ENCODE measurements around the gene ZNF554. TPM values are rescaled to one million over a fixed set of nuclear protein-coding genes. Genes with fewer than 3 reads are reported as not detected.

Gene ZNF554
- total and polyA plus RNA-seq, 5 donors from 2014 or later, result 1.8 to 6.1 (median 3.3) TPM

- H3K4me1 Mint-ChIP-seq, result no peaks in the 10 kb centered on the region
- peaks cover 21% of the 10 kb centered on the region for H3K36me3 Mint-ChIP-seq
- no peaks in the 10 kb centered on the region for H3K27me3 Mint-ChIP-seq
- H3K4me3 Mint-ChIP-seq, result no peak overlapping the region
- no peak for ATAC-seq (ENCODE audit: low read depth in 2 of 2)
- H3K4me3 ChIP-seq (ENCODE audit: low read depth, low read length), result no peak overlapping the region
- no peaks in the 10 kb centered on the region for H3K27me3 ChIP-seq (ENCODE audit: control insufficient read depth, insufficient read depth, low read length)
- no peaks in the 10 kb centered on the region for H3K9me3 ChIP-seq (ENCODE audit: control insufficient read depth in 2 of 2, low read length in 2 of 2)
- no peak overlapping the region for H3K27ac Mint-ChIP-seq
- no peak overlapping the region for H3K27ac ChIP-seq (ENCODE audit: insufficient read depth, low read length, poor library complexity, severe bottlenecking)
- DNase-seq, result no peak
- H3K36me3 ChIP-seq (ENCODE audit: control insufficient read depth, insufficient read depth, low read length), result peaks cover 10% of the 10 kb centered on the region
- H3K9me3 Mint-ChIP-seq, result no peaks in the 10 kb centered on the region
- no peaks in the 10 kb centered on the region for H3K4me1 ChIP-seq (ENCODE audit: control insufficient read depth, insufficient read depth, low read length, poor library complexity, severe bottlenecking)
Measured at GRCh38 chr19:2798733-2799132, 20.9 kb upstream of the ZNF554 start.

GRCh38 chr19:2799273-2800020 is 20.2 kb upstream of the ZNF554 start:
- Mint-ChIP-seq H3K9me3 (no peaks in the 10 kb centered on the region), H3K27ac (no peak overlapping the region), H3K27me3 (no peaks in the 10 kb centered on the region), H3K36me3 (peaks cover 21% of the 10 kb centered on the region), H3K4me1 (no peaks in the 10 kb centered on the region), H3K4me3 (no peak overlapping the region)
- no peaks in the 10 kb centered on the region for H3K27me3 ChIP-seq (ENCODE audit: control insufficient read depth, insufficient read depth, low read length)
- H3K9me3 ChIP-seq (ENCODE audit: control insufficient read depth in 2 of 2, low read length in 2 of 2), result no peaks in the 10 kb centered on the region
- H3K4me1 ChIP-seq (ENCODE audit: control insufficient read depth, insufficient read depth, low read length, poor library complexity, severe bottlenecking), result no peaks in the 10 kb centered on the region
- no peak overlapping the region for H3K4me3 ChIP-seq (ENCODE audit: low read depth, low read length)
- H3K36me3 ChIP-seq (ENCODE audit: control insufficient read depth, insufficient read depth, low read length), result peaks cover 10% of the 10 kb centered on the region
- H3K27ac ChIP-seq (ENCODE audit: insufficient read depth, low read length, poor library complexity, severe bottlenecking), result no peak overlapping the region
- DNase-seq (no peak), ATAC-seq (ENCODE audit: low read depth in 2 of 2) (no peak)

- no peak overlapping the region for H3K4me3 ChIP-seq (ENCODE audit: low read depth, low read length)
- DNase-seq, result no peak
- H3K9me3 ChIP-seq (ENCODE audit: control insufficient read depth in 2 of 2, low read length in 2 of 2), result no peaks in the 10 kb centered on the region
- H3K9me3 Mint-ChIP-seq, result no peaks in the 10 kb centered on the region
- no peak overlapping the region for H3K27ac Mint-ChIP-seq
- no peak overlapping the region for H3K27ac ChIP-seq (ENCODE audit: insufficient read depth, low read length, poor library complexity, severe bottlenecking)
- peaks cover 21% of the 10 kb centered on the region for H3K36me3 Mint-ChIP-seq
- no peak overlapping the region for H3K4me3 Mint-ChIP-seq
- no peaks in the 10 kb centered on the region for H3K4me1 ChIP-seq (ENCODE audit: control insufficient read depth, insufficient read depth, low read length, poor library complexity, severe bottlenecking)
- no peak for ATAC-seq (ENCODE audit: low read depth in 2 of 2)
- no peaks in the 10 kb centered on the region for H3K27me3 ChIP-seq (ENCODE audit: control insufficient read depth, insufficient read depth, low read length)
- no peaks in the 10 kb centered on the region for H3K27me3 Mint-ChIP-seq
- H3K4me1 Mint-ChIP-seq, result no peaks in the 10 kb centered on the region
- peaks cover 10% of the 10 kb centered on the region for H3K36me3 ChIP-seq (ENCODE audit: control insufficient read depth, insufficient read depth, low read length)
Measured at GRCh38 chr19:2800506-2800905, 19.2 kb upstream of the ZNF554 start.

- peaks cover 10% of the 10 kb centered on the region for H3K36me3 ChIP-seq (ENCODE audit: control insufficient read depth, insufficient read depth, low read length)
- H3K4me1 Mint-ChIP-seq, result no peaks in the 10 kb centered on the region
Measured at GRCh38 chr19:2802826-2803225, 16.8 kb upstream of the ZNF554 start.

GRCh38 chr19:2803486-2804155 is 16.0 kb upstream of the ZNF554 start:
- DNase-seq (no peak), ATAC-seq (ENCODE audit: low read depth in 2 of 2) (no peak)
- Histone ChIP-seq H3K4me3 (ENCODE audit: low read depth, low read length) (no peak overlapping the region), H3K36me3 (ENCODE audit: control insufficient read depth, insufficient read depth, low read length) (peaks cover 9% of the 10 kb centered on the region), H3K27me3 (ENCODE audit: control insufficient read depth, insufficient read depth, low read length) (no peaks in the 10 kb centered on the region), H3K9me3 (ENCODE audit: control insufficient read depth in 2 of 2, low read length in 2 of 2) (no peaks in the 10 kb centered on the region), H3K27ac (ENCODE audit: insufficient read depth, low read length, poor library complexity, severe bottlenecking) (no peak overlapping the region), H3K4me1 (ENCODE audit: control insufficient read depth, insufficient read depth, low read length, poor library complexity, severe bottlenecking) (no peaks in the 10 kb centered on the region)
- H3K36me3 Mint-ChIP-seq, result peaks cover 13% of the 10 kb centered on the region
- H3K4me3 Mint-ChIP-seq, result no peak overlapping the region
- no peaks in the 10 kb centered on the region for H3K27me3 Mint-ChIP-seq
- no peaks in the 10 kb centered on the region for H3K9me3 Mint-ChIP-seq
- no peaks in the 10 kb centered on the region for H3K4me1 Mint-ChIP-seq
- no peak overlapping the region for H3K27ac Mint-ChIP-seq

More at GRCh38 chr19:2802826-2803225, 16.8 kb upstream of the ZNF554 start:
- no peaks in the 10 kb centered on the region for H3K4me1 ChIP-seq (ENCODE audit: control insufficient read depth, insufficient read depth, low read length, poor library complexity, severe bottlenecking)
- H3K27me3 ChIP-seq (ENCODE audit: control insufficient read depth, insufficient read depth, low read length), result no peaks in the 10 kb centered on the region
- Mint-ChIP-seq H3K4me3 (no peak overlapping the region), H3K36me3 (peaks cover 10% of the 10 kb centered on the region), H3K9me3 (no peaks in the 10 kb centered on the region), H3K27me3 (no peaks in the 10 kb centered on the region), H3K27ac (no peak overlapping the region)
- H3K4me3 ChIP-seq (ENCODE audit: low read depth, low read length), result no peak overlapping the region
- no peak overlapping the region for H3K27ac ChIP-seq (ENCODE audit: insufficient read depth, low read length, poor library complexity, severe bottlenecking)
- no peaks in the 10 kb centered on the region for H3K9me3 ChIP-seq (ENCODE audit: control insufficient read depth in 2 of 2, low read length in 2 of 2)
- DNase-seq, result no peak
- ATAC-seq (ENCODE audit: low read depth in 2 of 2), result no peak

GRCh38 chr19:2804156-2805004 is 15.3 kb upstream of the ZNF554 start:
- H3K4me3 ChIP-seq (ENCODE audit: low read depth, low read length), result no peak overlapping the region
- DNase-seq (no peak), ATAC-seq (ENCODE audit: low read depth in 2 of 2) (no peak)
- Mint-ChIP-seq H3K4me3 (no peak overlapping the region), H3K36me3 (peaks cover 18% of the 10 kb centered on the region), H3K27ac (no peak overlapping the region), H3K9me3 (no peaks in the 10 kb centered on the region), H3K27me3 (no peaks in the 10 kb centered on the region), H3K4me1 (no peaks in the 10 kb centered on the region)
- no peaks in the 10 kb centered on the region for H3K9me3 ChIP-seq (ENCODE audit: control insufficient read depth in 2 of 2, low read length in 2 of 2)
- H3K27ac ChIP-seq (ENCODE audit: insufficient read depth, low read length, poor library complexity, severe bottlenecking), result no peak overlapping the region
- no peaks in the 10 kb centered on the region for H3K27me3 ChIP-seq (ENCODE audit: control insufficient read depth, insufficient read depth, low read length)
- H3K36me3 ChIP-seq (ENCODE audit: control insufficient read depth, insufficient read depth, low read length), result peaks cover 15% of the 10 kb centered on the region
- no peaks in the 10 kb centered on the region for H3K4me1 ChIP-seq (ENCODE audit: control insufficient read depth, insufficient read depth, low read length, poor library complexity, severe bottlenecking)

GRCh38 chr19:2805261-2805900 is 14.3 kb upstream of the ZNF554 start:
- Histone ChIP-seq H3K36me3 (ENCODE audit: control insufficient read depth, insufficient read depth, low read length) (peaks cover 18% of the 10 kb centered on the region), H3K27ac (ENCODE audit: insufficient read depth, low read length, poor library complexity, severe bottlenecking) (no peak overlapping the region), H3K9me3 (ENCODE audit: control insufficient read depth in 2 of 2, low read length in 2 of 2) (no peaks in the 10 kb centered on the region), H3K27me3 (ENCODE audit: control insufficient read depth, insufficient read depth, low read length) (no peaks in the 10 kb centered on the region), H3K4me3 (ENCODE audit: low read depth, low read length) (no peak overlapping the region), H3K4me1 (ENCODE audit: control insufficient read depth, insufficient read depth, low read length, poor library complexity, severe bottlenecking) (no peaks in the 10 kb centered on the region)
- no peak for ATAC-seq (ENCODE audit: low read depth in 2 of 2)
- Mint-ChIP-seq H3K27me3 (no peaks in the 10 kb centered on the region), H3K4me3 (no peak overlapping the region), H3K4me1 (no peaks in the 10 kb centered on the region), H3K9me3 (no peaks in the 10 kb centered on the region), H3K36me3 (peaks cover 18% of the 10 kb centered on the region), H3K27ac (no peak overlapping the region)
- DNase-seq, result no peak
